ENCODE measurements around the gene PARD3B.

- TF ChIP-seq SUZ12 (IDR thresholded peaks at IDR 0.05): no peak
- no peak for TF ChIP-seq PKNOX1 (IDR thresholded peaks at IDR 0.05)
- no peak for TF ChIP-seq ZNF384 (IDR thresholded peaks at IDR 0.05)
These were observed 929.6 kb downstream of the PARD3B start for GRCh38 chr2:205474741-205475415.
